ENCODE measurements around the gene FMR1NB.

FMR1NB gene, protein sequence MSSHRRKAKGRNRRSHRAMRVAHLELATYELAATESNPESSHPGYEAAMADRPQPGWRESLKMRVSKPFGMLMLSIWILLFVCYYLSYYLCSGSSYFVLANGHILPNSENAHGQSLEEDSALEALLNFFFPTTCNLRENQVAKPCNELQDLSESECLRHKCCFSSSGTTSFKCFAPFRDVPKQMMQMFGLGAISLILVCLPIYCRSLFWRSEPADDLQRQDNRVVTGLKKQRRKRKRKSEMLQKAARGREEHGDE

DNA sequence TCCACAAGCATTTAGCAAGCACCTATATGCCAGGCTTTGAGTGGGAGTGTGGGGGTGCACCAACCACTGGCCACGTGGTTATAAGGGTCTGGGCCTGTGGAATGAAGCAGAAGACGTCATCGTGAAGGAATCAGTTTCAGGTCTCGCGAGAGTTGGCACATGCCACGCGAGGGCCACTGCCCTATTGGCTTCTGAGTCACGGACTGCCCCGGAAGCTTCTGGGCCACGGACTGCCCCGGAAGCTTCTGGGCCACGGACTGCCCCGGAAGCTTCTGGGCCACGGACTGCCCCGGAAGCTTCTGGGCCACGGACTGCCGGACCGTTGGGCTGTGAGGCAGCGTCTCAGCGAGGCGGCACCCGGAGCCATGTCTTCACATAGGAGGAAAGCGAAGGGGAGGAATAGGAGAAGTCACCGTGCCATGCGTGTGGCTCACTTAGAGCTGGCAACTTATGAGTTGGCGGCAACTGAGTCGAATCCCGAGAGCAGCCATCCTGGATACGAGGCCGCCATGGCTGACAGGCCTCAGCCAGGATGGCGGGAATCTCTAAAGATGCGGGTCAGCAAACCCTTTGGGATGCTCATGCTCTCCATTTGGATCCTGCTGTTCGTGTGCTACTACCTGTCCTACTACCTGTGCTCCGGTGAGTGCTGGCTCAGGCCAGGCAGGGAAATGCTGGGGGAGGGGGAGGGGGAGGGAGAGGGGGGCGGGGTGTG is at the start of gene FMR1NB:
FMR1NB (plus strand) TSS at position 300 of the 715 bp plus-strand sequence; CDS start at position 366, 66 bp downstream.
- DNase-seq (ENCODE audit: low spot score) = no peak

DNA sequence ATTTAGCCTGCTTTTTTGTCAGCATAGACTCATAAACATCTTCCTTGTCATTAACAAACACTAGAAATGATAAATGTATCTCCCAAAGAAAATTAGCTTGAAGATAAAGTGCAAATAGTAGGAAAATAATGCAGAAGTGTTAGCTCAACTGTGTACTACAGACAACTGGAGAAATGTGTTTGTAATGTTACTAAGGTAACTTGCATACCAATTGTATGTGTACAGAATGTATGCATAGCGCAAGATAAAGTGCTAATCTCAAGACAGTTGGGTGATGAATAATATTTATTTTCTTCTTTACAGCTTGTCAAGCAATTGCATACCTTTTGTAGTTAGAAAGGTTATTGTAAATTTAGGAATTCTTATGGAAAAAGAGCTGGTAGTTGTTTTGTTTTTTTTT is 47.3 kb upstream of the FMR1NB start:
- no peak for DNase-seq (ENCODE audit: low spot score)

DNA sequence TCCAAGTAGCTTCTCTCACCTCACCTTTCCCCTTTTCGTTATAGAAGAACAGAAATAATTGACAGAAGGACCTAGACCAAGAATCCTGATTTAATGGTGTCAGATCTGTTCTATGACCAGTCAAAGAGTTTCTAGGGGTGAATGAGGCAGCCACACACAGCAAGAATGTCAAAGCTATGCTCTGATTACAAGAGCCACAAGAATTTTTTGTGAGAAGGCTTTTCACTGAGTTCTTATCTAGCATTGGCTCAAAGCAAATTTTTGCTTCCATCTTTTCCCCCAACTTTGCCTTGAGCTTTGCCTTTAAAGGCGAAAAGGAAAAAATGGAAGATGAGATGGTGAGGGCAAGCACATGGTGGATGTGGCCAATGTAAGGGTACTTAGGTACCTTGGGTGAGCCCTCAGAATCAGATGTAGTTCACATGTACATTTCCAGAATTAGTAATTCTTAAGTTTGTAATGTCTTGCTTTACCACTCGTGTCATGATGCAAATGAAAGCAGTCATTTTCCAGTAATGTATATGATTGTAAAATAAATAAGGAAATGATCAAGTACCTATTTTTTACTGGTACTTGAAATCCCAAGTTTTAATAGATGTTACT is 45.9 kb upstream of the FMR1NB start:
- DNase-seq (ENCODE audit: low spot score) = no peak

DNA sequence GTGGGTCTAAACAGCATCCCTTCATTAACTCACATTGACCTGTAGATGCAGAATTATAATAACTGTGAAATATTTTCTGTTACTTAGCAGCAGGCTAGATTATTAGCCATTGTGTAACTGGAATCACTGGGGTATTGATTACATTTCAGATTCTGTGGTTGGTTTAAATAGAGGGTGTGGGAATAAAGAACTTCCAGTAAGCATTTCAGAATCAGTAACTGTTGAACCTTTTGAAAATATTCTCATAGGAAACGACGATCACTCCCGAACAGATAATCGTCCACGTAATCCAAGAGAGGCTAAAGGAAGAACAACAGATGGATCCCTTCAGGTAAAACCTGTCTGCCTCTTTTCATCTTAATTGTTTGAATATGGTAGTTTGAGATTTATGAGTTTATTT is 35.9 kb upstream of the FMR1NB start:
- DNase-seq (ENCODE audit: low spot score) = no peak

DNA sequence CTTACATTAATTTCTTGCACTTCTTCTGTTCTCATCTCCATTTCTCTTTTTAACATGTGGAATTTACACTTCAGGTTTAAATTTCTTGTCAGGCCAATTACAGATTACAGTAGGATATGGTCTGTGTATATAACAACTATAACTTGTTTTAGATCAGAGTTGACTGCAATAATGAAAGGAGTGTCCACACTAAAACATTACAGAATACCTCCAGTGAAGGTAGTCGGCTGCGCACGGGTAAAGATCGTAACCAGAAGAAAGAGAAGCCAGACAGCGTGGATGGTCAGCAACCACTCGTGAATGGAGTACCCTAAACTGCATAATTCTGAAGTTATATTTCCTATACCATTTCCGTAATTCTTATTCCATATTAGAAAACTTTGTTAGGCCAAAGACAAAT is 32.6 kb upstream of the FMR1NB start:
- DNase-seq (ENCODE audit: low spot score) = no peak

DNA sequence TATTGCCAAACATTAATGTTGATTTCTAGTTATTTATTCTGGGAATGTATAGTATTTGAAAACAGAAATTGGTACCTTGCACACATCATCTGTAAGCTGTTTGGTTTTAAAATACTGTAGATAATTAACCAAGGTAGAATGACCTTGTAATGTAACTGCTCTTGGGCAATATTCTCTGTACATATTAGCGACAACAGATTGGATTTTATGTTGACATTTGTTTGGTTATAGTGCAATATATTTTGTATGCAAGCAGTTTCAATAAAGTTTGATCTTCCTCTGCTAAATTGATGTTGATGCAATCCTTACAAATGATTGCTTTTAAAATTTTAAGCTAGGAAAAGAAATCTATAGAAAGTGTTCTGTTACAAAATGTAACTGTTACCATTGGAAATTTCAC is 30.8 kb upstream of the FMR1NB start:
- no peak for DNase-seq (ENCODE audit: low spot score)

DNA sequence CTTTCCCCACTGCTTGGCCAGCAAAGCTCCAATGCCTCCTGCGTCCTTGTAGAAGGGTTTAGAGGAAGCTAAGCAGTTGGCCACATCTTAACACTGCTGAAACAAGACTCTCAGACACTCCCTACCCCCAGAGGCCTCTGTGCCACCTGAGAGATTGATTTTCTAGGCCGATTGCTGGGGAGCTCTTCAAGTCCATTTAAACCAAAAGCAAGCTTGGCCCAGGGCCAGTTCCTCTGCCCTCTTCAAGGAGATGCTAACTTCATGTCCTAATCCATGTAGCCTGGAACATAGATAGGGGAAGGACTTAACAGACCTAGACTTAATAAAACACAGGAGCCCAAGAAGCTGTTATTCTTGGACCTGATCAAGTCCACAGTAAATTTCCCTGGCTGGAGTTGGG is 27.2 kb upstream of the FMR1NB start:
- DNase-seq (ENCODE audit: low spot score) = no peak

DNA sequence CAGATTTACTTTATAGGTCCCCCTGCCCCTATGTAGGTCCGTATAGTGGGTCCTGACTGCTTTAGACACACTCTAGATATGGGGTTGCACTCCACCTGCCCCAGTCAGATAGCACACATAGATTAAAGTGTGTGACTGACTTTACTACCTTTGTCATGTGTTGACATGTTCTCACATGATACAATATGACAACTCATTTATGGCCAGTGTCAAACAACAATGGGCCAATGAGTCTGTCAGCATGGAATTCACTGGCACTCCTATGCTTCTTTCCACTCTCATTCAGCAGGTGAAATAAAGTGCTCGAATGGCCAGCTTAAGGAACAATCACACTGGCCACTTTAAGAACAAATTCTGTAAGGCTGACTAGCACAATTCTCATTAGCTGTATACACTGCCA is 23.8 kb upstream of the FMR1NB start:
- no peak for DNase-seq (ENCODE audit: low spot score)

DNA sequence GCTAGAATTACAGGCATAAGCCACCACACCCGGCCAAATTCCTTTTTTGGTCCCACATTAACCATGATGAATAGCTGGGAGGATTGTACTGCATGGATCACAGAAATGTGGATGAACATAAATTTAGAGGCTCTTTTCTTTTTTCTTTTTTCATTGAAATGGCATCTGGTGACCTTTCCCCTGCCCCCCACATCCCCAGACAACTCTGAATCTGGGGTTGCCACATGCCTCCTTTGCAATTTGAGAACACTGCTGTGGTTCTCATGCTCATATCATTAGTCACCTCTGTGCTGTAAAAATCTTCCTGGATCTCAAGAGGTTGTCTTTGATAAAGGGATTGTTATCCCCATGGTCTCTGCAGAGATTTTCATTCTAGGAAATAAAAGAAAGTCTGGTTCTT is 22.8 kb upstream of the FMR1NB start:
- no peak for DNase-seq (ENCODE audit: low spot score)

DNA sequence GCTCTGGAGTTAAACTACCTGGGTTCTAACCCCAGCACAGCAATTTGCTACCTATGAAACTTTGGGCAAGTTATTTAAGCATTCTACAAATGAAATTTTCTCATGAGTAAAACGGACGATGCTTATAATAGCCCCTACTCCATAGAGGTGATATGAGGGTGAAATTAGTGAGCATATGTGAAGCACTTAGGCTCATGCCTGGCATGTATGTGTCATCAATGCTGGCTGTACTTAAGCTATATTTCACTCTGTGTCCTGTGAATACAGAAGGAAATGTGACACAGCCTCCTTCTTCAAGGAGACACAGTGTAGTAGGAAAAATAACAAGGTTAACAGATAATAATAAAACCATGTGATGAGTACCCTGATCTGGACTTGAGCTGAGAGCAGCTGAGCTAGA is 20.4 kb upstream of the FMR1NB start:
- DNase-seq (ENCODE audit: low spot score) = no peak

DNA sequence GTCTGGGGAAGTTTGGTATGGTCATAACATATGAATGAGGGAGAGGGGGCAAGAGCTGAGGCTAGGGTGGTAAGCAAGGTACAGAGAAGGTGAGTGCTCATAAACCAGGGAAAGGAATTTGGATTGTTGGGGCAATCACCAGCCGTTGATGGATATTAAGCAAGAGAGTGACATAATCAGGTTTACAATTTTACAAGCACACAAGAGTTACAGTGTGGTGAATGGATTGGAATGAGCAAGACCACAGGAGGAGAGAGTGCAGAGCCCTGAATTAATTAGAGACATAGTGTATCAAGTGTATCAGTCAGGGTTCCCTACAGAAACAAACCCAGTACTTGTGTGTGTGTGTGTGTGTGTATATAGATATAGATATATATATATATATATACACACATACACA is 18.7 kb upstream of the FMR1NB start:
- no peak for DNase-seq (ENCODE audit: low spot score)

DNA sequence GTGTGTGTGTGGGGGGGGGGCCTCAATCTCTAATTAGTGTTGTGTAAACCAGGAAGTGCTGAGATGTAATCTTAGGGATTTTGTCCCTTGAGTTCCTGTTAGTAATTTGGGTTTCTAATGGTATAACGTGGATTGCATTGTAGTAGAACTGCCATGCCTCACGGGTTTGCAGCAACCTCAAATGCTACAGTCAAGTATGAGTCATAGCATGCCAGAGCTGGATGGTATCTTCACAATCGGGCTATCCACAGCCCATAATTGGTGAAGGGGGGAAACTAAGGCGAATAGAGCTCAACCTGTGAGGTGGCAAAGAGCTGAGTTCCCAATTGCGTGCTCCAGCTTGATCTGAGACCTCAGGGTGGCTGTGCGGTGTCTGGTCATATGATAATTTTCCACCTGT is 2.2 kb upstream of the FMR1NB start:
- DNase-seq (ENCODE audit: low spot score) = no peak

DNA sequence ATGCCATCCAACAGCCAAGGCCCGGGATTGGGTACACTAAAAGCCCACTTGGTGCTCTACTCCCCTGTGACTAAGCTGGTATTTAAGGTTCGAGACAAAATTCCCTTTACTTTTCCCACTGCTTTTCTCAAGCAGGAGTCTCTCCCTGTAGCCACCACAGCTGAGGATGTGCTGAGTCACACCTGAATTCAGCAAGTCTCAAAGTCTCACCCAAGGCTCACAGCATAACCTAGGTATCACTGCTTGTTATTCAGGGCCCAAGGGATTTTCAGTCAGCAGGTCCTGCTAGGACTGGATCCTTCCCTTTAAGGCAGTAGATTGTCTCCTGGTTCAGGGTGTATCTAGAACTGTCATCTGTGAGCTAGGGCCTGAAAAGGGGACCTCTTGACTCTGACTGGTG is 39.2 kb downstream of the FMR1NB start:
- DNase-seq (ENCODE audit: low spot score) = no peak

DNA sequence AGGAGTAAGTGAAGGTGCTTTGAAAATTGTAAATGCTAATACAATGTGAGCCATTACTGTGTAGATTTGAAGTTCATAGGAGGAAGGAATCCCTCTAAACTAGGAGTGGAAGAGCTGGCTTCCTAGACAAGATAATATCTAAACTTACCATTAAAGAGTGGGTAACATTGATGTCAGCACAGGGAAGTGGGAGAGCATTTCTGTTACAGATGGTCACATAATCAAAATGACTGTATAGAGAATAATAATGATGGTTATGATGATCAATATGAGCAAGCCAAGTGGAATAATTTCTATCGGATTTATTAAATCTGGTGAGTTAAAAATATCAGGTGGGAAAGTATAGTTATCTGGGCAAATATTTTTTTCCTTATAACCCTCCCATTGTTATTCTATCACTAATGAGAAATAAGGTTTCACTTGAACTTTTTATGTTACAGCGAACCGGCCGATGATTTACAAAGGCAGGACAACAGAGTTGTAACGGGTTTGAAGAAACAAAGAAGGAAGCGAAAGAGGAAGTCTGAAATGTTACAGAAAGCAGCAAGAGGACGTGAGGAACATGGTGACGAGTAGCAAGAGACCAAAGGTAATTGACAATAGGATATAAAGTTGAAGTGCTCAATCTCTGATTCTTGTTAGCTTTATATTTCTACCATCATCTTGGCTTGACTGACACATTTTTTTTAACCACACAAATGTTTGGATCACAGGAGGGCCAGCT is 43.5 kb downstream of the FMR1NB start:
- peak; percentile 56 for DNase-seq (ENCODE audit: low spot score)

DNA sequence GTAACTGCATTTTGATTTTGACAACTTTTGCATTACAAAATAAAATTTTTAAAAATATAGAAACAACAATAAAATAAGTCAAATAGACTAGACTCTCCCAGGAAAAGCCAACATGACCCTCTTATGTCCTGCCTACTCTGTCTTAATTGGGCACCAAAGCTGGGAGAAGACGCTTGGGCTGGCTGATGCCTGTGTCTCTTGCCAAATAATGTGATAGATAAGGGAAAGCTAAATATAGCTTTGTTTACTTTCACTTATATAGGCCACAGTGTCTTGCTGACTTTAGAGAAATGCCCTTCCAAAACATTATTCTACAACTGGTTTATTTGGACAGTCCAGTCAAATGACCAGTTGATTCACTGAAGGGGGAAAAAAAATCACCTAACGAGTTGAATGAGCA is 54.2 kb downstream of the FMR1NB start:
- no peak for DNase-seq (ENCODE audit: low spot score)

DNA sequence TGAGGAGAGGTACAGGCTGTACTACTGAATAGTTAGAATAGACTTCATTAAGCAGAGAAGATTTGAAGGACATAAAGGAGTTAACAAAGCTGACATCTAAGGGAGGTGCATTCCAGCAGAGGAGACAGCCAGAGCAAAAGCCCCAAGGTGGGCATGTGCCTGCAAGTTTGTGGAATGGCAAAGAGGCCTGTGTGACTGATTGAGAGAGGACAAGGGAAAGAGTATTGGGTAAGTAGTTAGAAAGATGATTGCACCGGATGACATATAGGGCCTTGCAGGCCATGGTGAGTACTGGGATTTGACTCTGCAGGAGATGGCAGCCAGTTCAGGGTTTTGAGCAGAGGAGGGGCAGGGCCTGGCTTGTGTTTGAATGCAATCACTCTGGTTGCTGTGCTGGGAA is 55.9 kb downstream of the FMR1NB start:
- no peak for DNase-seq (ENCODE audit: low spot score)

DNA sequence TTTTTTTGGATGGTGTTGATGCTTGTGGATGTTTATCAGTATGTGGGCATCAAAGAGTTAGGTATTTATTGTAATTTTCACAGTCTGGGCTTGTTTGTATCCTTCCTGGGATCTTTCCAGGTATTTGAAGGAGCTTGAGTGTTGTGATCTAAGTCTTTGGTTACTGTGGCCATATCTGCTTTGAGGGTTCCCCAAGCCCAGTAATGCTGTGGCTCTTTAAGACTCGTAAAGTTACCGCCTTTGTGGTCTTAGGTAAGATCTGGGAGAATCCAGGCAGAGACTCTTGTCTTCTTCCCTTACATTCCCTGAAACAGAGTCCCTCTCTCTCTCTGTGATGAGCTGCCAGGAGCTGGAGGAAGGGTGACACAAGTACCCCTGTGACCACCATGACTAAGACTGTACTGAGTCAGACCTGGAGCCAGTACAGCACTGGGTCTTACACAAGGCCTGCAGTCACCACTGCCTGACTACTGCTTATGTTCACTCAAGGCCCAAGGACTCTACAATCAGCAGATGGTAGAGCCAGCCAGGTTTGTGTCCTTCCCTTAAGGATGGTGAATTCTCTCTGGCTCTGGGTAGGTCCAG is 62.2 kb downstream of the FMR1NB start:
- no peak for DNase-seq (ENCODE audit: low spot score)

DNA sequence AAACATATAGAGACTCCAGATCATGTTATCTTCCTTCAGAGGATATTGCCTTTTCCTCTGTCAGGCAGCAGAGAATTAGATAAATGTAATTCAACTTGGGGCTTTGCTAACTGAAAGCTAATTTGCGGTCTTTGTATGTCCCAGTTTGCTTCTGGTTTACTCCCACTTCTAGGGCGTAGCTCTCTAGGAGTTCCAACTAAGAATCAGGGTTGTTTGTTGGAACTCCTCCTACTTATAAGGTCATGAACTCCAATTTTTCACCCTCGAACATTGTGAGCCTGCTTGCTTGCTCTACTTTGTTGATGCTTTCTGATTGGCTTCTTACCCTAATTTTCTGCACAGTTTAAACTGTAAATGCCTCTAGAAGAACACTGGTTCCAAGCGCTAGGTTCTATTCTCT is 66.1 kb downstream of the FMR1NB start:
- no peak for DNase-seq (ENCODE audit: low spot score)

DNA sequence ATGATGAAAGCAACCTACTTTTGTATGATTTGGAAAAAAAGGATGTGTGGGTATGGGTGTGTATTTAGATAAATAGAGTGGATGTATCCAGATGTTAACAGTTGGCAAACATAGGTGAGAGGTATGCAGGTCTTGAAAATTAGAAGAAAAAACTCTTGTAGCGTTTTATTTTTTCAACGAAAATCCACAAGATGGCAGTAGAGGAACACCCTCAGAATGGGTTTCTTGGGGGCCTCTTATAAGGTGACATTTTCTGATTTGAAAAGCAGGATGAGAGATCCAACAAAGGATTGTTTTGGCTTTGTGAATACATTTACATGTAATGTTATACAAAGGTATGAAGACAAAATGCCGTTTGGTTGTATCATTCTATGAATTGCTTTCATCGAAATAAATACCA is 68.3 kb downstream of the FMR1NB start:
- peak; percentile 66 for DNase-seq (ENCODE audit: low spot score)

DNA sequence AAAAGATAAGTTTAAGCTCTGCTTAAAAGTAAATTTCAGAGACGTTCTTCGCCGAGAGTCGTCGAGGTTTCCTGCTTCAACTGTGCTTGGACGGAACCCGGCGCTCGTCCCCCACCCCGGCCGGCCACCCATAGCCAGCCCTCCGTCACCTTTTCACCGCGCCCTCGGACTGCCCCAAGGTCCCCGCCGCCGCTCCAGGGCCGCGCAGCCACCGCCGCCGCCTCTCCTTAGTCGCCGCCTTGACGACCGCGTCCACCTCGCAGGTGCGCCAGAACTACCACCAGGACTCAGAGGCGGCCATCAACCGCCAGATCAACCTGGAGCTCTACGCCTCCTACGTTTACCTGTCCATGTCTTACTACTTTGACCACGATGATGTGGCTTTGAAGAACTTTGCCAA is 70.8 kb downstream of the FMR1NB start:
- DNase-seq (ENCODE audit: low spot score) = no peak

DNA sequence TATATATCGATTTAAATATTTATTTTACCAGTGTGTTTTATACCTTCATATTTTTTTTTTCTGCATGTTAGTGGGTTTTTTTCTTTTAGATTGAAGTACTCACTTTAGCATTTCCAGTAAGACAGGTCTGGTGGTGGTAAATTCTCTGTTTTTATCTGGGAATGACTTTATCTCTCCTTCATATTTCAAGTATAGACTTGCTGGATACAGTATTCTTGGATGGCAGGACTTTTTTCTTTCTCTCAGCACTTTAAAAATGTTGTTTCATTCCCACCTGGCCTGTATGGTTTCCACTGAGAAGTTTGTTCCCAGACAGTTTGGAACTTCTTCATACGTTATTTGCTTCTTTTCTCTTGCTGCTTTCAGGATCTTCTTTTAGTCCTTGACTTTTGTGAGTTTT is 86.1 kb downstream of the FMR1NB start:
- DNase-seq (ENCODE audit: low spot score) = no peak

DNA sequence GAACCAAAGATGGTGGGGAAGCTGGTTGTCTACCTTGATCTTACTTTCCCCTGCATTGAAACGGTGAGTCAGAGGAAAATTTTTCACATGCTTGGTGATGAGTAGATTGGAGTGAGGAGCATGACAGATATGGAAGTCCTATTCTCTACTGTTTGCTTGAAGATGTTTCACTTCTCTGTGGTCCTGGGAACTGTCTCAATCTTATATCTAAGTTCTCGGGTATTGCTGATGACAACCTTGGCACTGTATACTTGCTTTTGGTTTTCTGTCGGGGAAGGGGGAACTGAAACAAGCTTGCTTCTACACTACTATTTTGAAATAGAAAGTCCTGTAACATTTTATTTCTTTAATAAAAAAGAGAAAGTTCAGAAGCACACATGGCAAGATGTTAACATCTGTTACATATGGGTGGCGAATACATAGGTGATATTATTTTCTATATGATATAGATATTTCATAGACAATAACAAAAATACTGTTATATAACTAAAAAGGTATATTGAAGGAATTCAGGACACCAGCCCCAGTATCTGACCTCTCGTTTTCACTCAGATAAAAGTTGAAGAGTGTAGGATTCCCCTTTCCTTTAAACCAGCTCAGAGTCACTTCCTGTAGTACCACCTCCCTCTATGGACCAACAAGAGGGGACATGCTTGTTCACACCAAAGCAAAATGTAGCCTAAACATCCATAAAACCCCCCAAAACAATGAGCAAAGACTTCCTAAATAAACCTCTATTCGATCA is 88.8 kb downstream of the FMR1NB start:
- no peak for DNase-seq (ENCODE audit: low spot score)
